Calu3 (cell line): Measurements from ENCODE around the gene SLC7A6OS. TPM values are rescaled to one million over a fixed set of nuclear protein-coding genes. Genes with fewer than 3 reads are reported as not detected.
A peak's percentile ranks its signal among the peaks of the same experiment; 100 is the strongest.

ENCODE experiments used
- BruUV-seq: library from RNA; stranded (reverse); fragments of 400-500 nt; replicated peaks from 2 replicates; lab custom pipeline; 2021; lab: Mats Ljungman, UMichigan
- CTCF ChIA-PET: fragments of 300-600 bp; sonication (Branson Sonifier 250); formaldehyde crosslinking; loops from one replicate; lab custom pipeline; 2022; ENCODE audit warnings: antibody characterized with exemption; lab: Charles Lee
- DNase-seq: peaks from one replicate; pipeline ENCODE4 v3.0.0; 2022
- H3K27ac Mint-ChIP-seq: one replicate; pipeline ENCODE4 v1.8.0; 2022; ENCODE audit warnings: mixed read lengths; ENCODE audit not compliant: unreplicated experiment
- H3K27me3 Mint-ChIP-seq: one replicate; pipeline ENCODE4 v1.8.0; 2022; ENCODE audit warnings: mixed read lengths; ENCODE audit not compliant: unreplicated experiment
- H3K36me3 Mint-ChIP-seq: one replicate; pipeline ENCODE4 v1.8.0; 2022; ENCODE audit warnings: mild to moderate bottlenecking, moderate library complexity, mixed read lengths; ENCODE audit not compliant: insufficient read depth, unreplicated experiment
- H3K4me1 Mint-ChIP-seq: one replicate; pipeline ENCODE4 v1.8.0; 2022; ENCODE audit warnings: mild to moderate bottlenecking, low read depth, mixed read lengths; ENCODE audit not compliant: unreplicated experiment
- H3K4me3 Mint-ChIP-seq: one replicate; pipeline ENCODE4 v1.8.0; 2022; ENCODE audit warnings: mild to moderate bottlenecking, low read depth, moderate library complexity, mixed read lengths; ENCODE audit not compliant: unreplicated experiment
- H3K9me3 Mint-ChIP-seq: one replicate; pipeline ENCODE4 v1.8.0; 2022; ENCODE audit warnings: low read depth, mixed read lengths; ENCODE audit not compliant: unreplicated experiment
- intact Hi-C: fragments of 100-400 bp; cut with micrococcal nuclease; formaldehyde crosslinking; loops from one replicate; pipeline ENCODE4 v1.10.0; 2022; ENCODE audit not compliant: unreplicated experiment
- total RNA-seq: library from RNA; stranded (reverse); gene quantifications from 2 replicates; pipeline ENCODE4 v1.2.3, GENCODE V29; 2022
- TF ChIP-seq, protein P1 (sequence below): fragments of 200-600 bp; IDR thresholded peaks from one replicate; pipeline ENCODE4 v1.8.0; 2022; ENCODE audit warnings: antibody characterized with exemption; ENCODE audit not compliant: unreplicated experiment

The SLC7A6OS gene
- total RNA-seq, 1 experiment from 2014 or later, result 28.4 TPM

DNA sequence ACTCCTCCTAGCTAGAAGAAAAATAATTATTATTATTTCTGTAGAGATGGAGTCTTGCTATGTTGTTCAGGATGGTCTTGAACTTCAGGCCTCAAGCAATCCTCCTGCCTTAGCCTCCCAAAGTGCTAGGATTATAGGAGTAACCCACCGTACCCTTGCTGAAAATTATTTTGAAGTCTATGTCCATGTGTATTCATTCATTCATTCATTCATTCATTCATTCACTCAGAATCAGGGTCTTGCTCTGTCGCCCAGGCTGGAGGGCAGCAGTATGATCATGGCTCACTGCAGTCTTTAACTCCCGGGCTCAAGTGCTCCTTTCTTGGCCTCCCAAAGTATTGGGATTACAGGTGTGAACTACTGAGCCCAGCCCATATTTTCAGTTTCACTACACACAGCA lies 4.1 kb downstream of the SLC7A6OS start:
- intact Hi-C loops, result no loop called here
- Mint-ChIP-seq H3K9me3 (no peaks in the 10 kb centered on the region), H3K27me3 (no peaks in the 10 kb centered on the region), H3K27ac (no peak overlapping the region), H3K4me1 (peaks cover 12% of the 10 kb centered on the region), H3K36me3 (peaks cover 57% of the 10 kb centered on the region), H3K4me3 (no peak overlapping the region)
- BruUV-seq, result no TSS peak
- no peak for DNase-seq
- CTCF ChIA-PET, result no interaction called here
- TF ChIP-seq, protein P1, sequence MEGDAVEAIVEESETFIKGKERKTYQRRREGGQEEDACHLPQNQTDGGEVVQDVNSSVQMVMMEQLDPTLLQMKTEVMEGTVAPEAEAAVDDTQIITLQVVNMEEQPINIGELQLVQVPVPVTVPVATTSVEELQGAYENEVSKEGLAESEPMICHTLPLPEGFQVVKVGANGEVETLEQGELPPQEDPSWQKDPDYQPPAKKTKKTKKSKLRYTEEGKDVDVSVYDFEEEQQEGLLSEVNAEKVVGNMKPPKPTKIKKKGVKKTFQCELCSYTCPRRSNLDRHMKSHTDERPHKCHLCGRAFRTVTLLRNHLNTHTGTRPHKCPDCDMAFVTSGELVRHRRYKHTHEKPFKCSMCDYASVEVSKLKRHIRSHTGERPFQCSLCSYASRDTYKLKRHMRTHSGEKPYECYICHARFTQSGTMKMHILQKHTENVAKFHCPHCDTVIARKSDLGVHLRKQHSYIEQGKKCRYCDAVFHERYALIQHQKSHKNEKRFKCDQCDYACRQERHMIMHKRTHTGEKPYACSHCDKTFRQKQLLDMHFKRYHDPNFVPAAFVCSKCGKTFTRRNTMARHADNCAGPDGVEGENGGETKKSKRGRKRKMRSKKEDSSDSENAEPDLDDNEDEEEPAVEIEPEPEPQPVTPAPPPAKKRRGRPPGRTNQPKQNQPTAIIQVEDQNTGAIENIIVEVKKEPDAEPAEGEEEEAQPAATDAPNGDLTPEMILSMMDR, result no peak

DNA sequence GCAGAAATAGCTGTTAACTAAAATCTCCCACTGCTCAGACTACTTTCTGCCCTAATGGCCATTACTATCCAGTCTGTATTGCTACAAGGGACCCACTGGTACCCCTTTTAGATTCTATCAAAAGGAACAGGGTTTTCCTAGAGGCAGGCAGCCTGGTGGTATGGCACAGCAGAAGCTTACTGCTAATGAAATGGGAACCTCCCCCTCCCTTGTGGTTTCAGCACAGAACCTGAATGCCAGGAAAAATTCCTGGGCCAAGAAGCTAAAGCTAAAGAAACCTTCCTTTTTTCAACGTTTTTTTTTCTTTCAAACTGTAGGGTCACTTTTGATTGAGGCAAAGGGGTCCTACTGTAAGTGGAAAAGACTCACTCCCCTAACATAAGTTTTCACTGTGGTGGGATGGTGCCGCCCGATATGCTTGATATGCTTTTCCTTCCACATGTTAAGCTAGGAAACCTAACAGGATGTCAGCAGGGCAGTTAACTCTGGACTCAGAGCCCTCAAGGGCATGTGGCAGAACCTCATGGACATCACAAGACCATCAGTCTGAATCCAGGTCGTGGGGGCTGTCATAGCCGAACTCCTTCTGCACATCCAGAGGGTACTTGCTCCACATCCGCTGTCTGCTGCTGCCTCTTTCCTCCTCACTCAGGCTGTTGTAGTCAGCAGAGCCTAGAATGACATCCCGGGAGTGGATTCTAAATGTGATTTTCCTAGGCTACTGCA lies 9.8 kb downstream of the SLC7A6OS start:
- intact Hi-C loops, result no loop called here
- H3K9me3 Mint-ChIP-seq, result no peaks in the 10 kb centered on the region
- H3K27me3 Mint-ChIP-seq, result no peaks in the 10 kb centered on the region
- CTCF ChIA-PET, result interaction anchor here (1.1 kb wide), 1 partner anchor 14 kb away, joined by 3 read pairs; no protein-coding TSS in a partner anchor
- TF ChIP-seq, protein P1, result no peak
- no peak overlapping the region for H3K4me3 Mint-ChIP-seq
- H3K36me3 Mint-ChIP-seq, result peaks cover 60% of the 10 kb centered on the region
- BruUV-seq, result no TSS peak
- H3K27ac Mint-ChIP-seq, result no peak overlapping the region
- H3K4me1 Mint-ChIP-seq, result no peaks in the 10 kb centered on the region
- DNase-seq, result no peak

DNA sequence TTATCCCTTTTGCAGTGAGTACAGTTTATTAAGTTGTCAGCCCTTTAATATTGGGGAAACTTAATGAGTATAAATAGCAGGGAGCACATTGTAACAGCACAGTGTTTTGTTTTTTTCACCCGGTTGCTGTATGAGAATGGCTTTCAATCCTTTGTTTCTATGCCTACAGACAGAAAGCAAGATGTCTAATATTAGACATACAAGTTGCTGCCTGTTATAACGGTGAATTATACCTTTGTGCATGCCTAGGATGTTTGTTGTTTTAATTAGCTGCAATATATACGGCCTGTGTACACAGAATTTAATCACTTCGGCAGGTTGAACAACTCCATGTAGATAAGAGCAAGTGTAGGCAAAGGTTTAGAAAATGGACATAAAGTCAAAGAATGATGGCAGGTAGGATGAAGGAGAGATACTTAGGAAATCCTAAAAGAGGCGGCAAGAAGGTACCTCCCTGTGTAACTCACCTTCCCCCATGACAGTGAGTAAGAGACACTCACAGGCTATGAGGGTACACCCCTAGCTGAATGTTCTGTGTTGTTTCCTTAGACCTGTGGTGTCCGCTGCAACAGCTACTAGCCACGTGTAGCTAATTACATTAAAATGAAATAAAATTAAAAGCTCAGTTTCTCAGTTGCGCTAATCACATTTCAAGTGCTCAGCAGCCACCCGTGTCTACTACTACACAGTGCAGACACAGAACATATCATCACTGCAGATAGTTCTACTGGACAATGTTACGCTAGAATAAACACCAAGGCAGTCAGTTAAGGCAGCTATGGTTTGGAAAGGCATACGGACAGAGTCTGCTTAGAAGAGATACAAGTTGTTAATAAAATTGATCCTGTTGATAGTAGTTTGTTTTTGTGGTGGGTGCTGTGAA lies 10.9 kb downstream of the SLC7A6OS start:
- H3K4me1 Mint-ChIP-seq, result no peaks in the 10 kb centered on the region
- TF ChIP-seq, protein P1, result no peak
- CTCF ChIA-PET, result interaction anchor here (0.6 to 1.1 kb wide), 2 partner anchors 13 to 20 kb away, joined by 3 read pairs; no protein-coding TSS in a partner anchor
- intact Hi-C loops, result no loop called here
- H3K27me3 Mint-ChIP-seq, result no peaks in the 10 kb centered on the region
- H3K36me3 Mint-ChIP-seq, result peaks cover 64% of the 10 kb centered on the region
- BruUV-seq, result TSS peak; percentile 20
- H3K9me3 Mint-ChIP-seq, result no peaks in the 10 kb centered on the region
- H3K27ac Mint-ChIP-seq, result no peak overlapping the region
- no peak for DNase-seq
- no peak overlapping the region for H3K4me3 Mint-ChIP-seq

DNA sequence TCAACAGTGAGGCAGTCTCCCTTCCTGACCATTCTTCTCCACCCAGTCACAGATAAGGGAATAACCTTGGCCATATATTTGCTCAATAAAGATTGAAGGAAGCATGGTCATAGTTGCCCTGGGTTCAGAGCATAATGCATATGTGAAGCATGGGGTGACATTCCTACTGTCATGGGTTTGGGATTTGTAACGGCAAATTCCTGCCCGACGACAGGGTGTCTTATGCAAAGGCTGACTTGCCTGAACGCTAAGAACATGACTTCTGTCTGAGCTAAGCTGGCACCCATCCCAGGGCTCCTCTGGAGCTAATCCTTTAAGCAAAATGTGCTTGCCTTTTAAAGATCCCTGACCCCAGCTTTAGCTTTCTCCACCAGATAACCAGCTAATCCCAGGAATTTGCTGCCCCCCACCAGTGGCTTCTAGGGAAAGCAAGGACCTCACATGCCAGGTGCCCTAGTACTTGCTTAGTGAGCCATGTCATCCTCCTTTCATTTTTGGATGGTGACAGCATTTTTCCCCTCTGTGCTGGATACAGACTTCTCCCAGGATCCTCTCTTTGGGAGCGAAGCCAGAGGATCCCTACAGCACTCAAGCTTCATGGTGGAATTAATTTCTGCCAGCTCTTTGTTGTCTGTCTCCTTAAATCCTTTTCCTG lies 11.7 kb downstream of the SLC7A6OS start:
- TF ChIP-seq, protein P1, result no peak
- intact Hi-C loops, result no loop called here
- CTCF ChIA-PET, result no interaction called here
- DNase-seq, result no peak
- Mint-ChIP-seq H3K4me3 (no peak overlapping the region), H3K9me3 (no peaks in the 10 kb centered on the region), H3K36me3 (peaks cover 70% of the 10 kb centered on the region), H3K27ac (no peak overlapping the region), H3K4me1 (no peaks in the 10 kb centered on the region), H3K27me3 (no peaks in the 10 kb centered on the region)
- BruUV-seq, result no TSS peak
